ENCODE measurements around the gene C16orf90. TPM values are rescaled to one million over a fixed set of nuclear protein-coding genes. Genes with fewer than 3 reads are reported as not detected.

The C16orf90 gene
- total RNA-seq, 1 donor from 2014 or later: not detected

GRCh38 chr16:3485821-3486505 is 9.3 kb downstream of the C16orf90 start:
- H3K36me3 ChIP-seq: peaks cover 0 to 58% of the 10 kb centered on the region in 2 donors
- no peaks in the 10 kb centered on the region for H3K27me3 ChIP-seq
- H3K27ac ChIP-seq: no peak overlapping the region
- intact Hi-C loops (cut with DNase I): loop anchor here (10.0 kb wide), 1 partner anchor 651 kb away; the partner anchor contains the start of gene ZG16B
- H3K4me1 ChIP-seq: no peaks in the 10 kb centered on the region
- DNase-seq (ENCODE audit: extremely low spot score in 2 of 2): no peak
- TF ChIP-seq CTCF (IDR thresholded peaks at IDR 0.05): no peak
- TF ChIP-seq POLR2A (IDR thresholded peaks at IDR 0.05): no peak
- no peak for TF ChIP-seq POLR2AphosphoS5 (IDR thresholded peaks at IDR 0.05; ENCODE audit: insufficient read depth in 1 of 2, low read depth in 1 of 2)
- no peaks in the 10 kb centered on the region for H3K9me3 ChIP-seq
- no peak overlapping the region for H3K4me3 ChIP-seq

- no peak for DNase-seq (ENCODE audit: extremely low spot score in 2 of 2)
- Histone ChIP-seq H3K4me1 (no peaks in the 10 kb centered on the region), H3K4me3 (no peak overlapping the region), H3K27ac (no peak overlapping the region), H3K27me3 (no peaks in the 10 kb centered on the region), H3K36me3 (peaks cover 0 to 64% of the 10 kb centered on the region in 2 donors), H3K9me3 (no peaks in the 10 kb centered on the region)
- intact Hi-C loops (cut with DNase I): loop anchor here (10.0 kb wide), 1 partner anchor 650 kb away; the partner anchor contains the start of gene ZG16B
- TF ChIP-seq POLR2A (IDR thresholded peaks at IDR 0.05) (no peak), CTCF (IDR thresholded peaks at IDR 0.05) (no peak), POLR2AphosphoS5 (IDR thresholded peaks at IDR 0.05; ENCODE audit: insufficient read depth in 1 of 2, low read depth in 1 of 2) (no peak)
These were observed 10.1 kb downstream of the C16orf90 start for GRCh38 chr16:3485097-3485745.

- DNase-seq (ENCODE audit: extremely low spot score in 2 of 2): no peak
- Histone ChIP-seq H3K36me3 (peaks cover 0 to 70% of the 10 kb centered on the region in 2 donors), H3K4me3 (no peak overlapping the region), H3K4me1 (no peaks in the 10 kb centered on the region), H3K27ac (no peak overlapping the region), H3K27me3 (no peaks in the 10 kb centered on the region), H3K9me3 (no peaks in the 10 kb centered on the region)
- intact Hi-C loops (cut with DNase I): loop anchor here (10.0 kb wide), 1 partner anchor 650 kb away; the partner anchor contains the start of gene ZG16B
- TF ChIP-seq CTCF (IDR thresholded peaks at IDR 0.05): no peak
- no peak for TF ChIP-seq POLR2A (IDR thresholded peaks at IDR 0.05)
- no peak for TF ChIP-seq POLR2AphosphoS5 (IDR thresholded peaks at IDR 0.05; ENCODE audit: insufficient read depth in 1 of 2, low read depth in 1 of 2)
These were observed 10.8 kb downstream of the C16orf90 start for GRCh38 chr16:3484318-3485096.

- TF ChIP-seq POLR2AphosphoS5 (IDR thresholded peaks at IDR 0.05; ENCODE audit: insufficient read depth in 1 of 2, low read depth in 1 of 2) (no peak), POLR2A (IDR thresholded peaks at IDR 0.05) (no peak), CTCF (IDR thresholded peaks at IDR 0.05) (no peak)
- H3K4me1 ChIP-seq: peaks cover 5% of the 10 kb centered on the region
- intact Hi-C loops (cut with DNase I): loop anchor here (10.0 kb wide), 1 partner anchor 648 kb away; the partner anchor contains the start of gene ZG16B
- no peak for DNase-seq (ENCODE audit: extremely low spot score in 2 of 2)
- H3K4me3 ChIP-seq: no peak overlapping the region
- H3K27ac ChIP-seq: no peak overlapping the region
- H3K36me3 ChIP-seq: peaks cover 0 to 84% of the 10 kb centered on the region in 2 donors
- H3K27me3 ChIP-seq: no peaks in the 10 kb centered on the region
- no peaks in the 10 kb centered on the region for H3K9me3 ChIP-seq
These were observed 12.5 kb downstream of the C16orf90 start for GRCh38 chr16:3482659-3483241.
